Activated naive CD4-positive, alpha-beta T cell treated with anti-CD3 and anti-CD28 coated beads, Interleukin-2, amount 50 U/mL, for 16 hours (primary cell): ENCODE results near the gene AHCTF1.
"Not testable (repeated sequence)": the region's sequence is repeated elsewhere in the genome, so short reads cannot be mapped to it uniquely, and the experiment has no call there.

Source experiments
- DNase-seq: peaks from one replicate; pipeline ENCODE4 v3.0.0-alpha.2; 2020

Gene AHCTF1

GRCh38 chr1:246916026-246916923, 15.5 kb downstream of the AHCTF1 start:
- DNase-seq, result not testable (repeated sequence)

GRCh38 chr1:246907472-246907871, 24.3 kb downstream of the AHCTF1 start:
- DNase-seq, result no peak

GRCh38 chr1:246906833-246907232, 24.9 kb downstream of the AHCTF1 start:
- DNase-seq, result no peak

GRCh38 chr1:246901874-246902273, 29.9 kb downstream of the AHCTF1 start:
- no peak for DNase-seq

GRCh38 chr1:246897302-246897701, 34.4 kb downstream of the AHCTF1 start:
- DNase-seq, result no peak

- DNase-seq, result no peak
Observed at GRCh38 chr1:246893191-246893939, 38.4 kb downstream of the AHCTF1 start.

GRCh38 chr1:246891105-246891504, 40.6 kb downstream of the AHCTF1 start:
- no peak for DNase-seq

- DNase-seq, result no peak
Observed at GRCh38 chr1:246888522-246888921, 43.2 kb downstream of the AHCTF1 start.

GRCh38 chr1:246885389-246885788, 46.4 kb downstream of the AHCTF1 start:
- not testable (repeated sequence) for DNase-seq

- no peak for DNase-seq
Observed at GRCh38 chr1:246878551-246878950, 53.2 kb downstream of the AHCTF1 start.

- no peak for DNase-seq
Observed at GRCh38 chr1:246876431-246876830, 55.3 kb downstream of the AHCTF1 start.

- no peak for DNase-seq
Observed at GRCh38 chr1:246875041-246876026, 56.4 kb downstream of the AHCTF1 start.

GRCh38 chr1:246865921-246866320, 65.8 kb downstream of the AHCTF1 start:
- DNase-seq, result no peak

- DNase-seq, result not testable (repeated sequence)
Observed at GRCh38 chr1:246863791-246864190, 68.0 kb downstream of the AHCTF1 start.

- no peak for DNase-seq
Observed at GRCh38 chr1:246860401-246860800, 71.3 kb downstream of the AHCTF1 start.

- no peak for DNase-seq
Observed at GRCh38 chr1:246856371-246856770, 75.4 kb downstream of the AHCTF1 start.

GRCh38 chr1:246850640-246851039, 81.1 kb downstream of the AHCTF1 start:
- DNase-seq, result not testable (repeated sequence)

GRCh38 chr1:246843876-246844275, 87.9 kb downstream of the AHCTF1 start:
- DNase-seq, result no peak

GRCh38 chr1:246840761-246841160, 91.0 kb downstream of the AHCTF1 start:
- not testable (repeated sequence) for DNase-seq

GRCh38 chr1:246838118-246838456, 93.7 kb downstream of the AHCTF1 start:
- no peak for DNase-seq

- no peak for DNase-seq
Observed at GRCh38 chr1:246837418-246838117, 94.2 kb downstream of the AHCTF1 start.
